ENCODE data around the gene TSPAN6.

The TSPAN6 gene

DNA sequence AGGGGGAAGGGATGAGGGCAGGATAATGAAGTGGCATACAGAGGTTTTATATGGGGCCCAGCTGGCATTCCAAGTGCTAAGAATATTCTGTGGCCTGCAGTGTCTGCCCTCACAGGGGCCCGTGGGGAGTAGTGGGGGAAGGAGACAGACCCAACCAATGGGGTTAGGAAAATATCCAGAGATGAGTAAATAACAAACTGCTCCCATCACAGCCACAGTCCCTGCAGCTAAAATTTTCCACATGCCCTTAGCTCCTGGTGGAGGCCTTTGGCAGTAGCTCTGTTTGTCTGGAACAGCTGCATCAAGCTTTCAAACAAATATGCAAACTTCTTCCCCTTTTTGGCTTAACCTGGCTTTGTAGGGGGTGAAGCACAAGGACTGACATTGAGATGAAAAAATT lies 10.5 kb upstream of the TSPAN6 start:
- DNase-seq: no peak

GRCh38 chrX:100645106-100645505 lies 8.5 kb upstream of the TSPAN6 start:
- no peak for DNase-seq

GRCh38 chrX:100643956-100644860 lies 7.6 kb upstream of the TSPAN6 start, which contains the start of gene SRPX2:
Gene SRPX2, plus strand, starts transcription at chrX:100644199. Its CDS starts 2,124 bp downstream, at chrX:100646323.
- DNase-seq: no peak

DNA sequence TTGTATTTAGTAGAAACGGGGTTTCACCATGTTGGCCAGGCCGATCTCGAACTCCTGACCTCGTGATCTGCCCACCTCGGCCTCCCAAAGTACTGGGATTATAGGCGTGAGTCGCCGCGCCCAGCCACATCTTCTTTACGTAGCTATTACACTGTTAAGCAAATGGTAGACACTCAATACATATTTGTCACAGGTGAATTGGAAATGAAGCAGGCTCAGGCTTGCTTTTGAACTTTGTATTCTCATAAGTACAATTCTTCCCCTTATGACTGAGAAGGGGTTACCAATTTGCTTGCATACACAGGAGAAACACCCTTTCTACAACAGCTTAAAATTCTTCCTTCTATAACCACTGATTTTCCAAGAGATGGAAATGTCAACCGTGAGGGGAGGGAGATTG lies 6.6 kb upstream of the TSPAN6 start:
- DNase-seq: no peak

DNA sequence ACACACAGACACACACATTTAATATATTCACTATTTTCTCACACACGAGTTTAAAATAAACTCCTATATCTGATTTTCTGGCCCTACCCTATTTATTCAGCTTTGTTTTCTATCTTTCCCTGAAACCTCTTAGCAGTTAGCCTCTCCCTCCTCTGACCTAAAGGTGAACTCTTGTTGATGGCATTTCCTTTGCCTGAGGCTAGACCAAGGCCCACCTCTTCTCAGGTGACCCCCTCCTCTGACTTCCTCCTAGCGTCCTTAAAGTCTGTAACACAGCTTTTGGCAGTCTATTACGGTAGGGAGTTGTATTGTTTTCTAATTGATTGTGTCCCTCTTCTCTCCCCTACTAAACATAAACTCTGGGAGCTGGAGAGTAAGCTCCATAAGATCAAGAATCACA lies 5.7 kb upstream of the TSPAN6 start:
- DNase-seq: no peak

GRCh38 chrX:100635989-100636320 lies 651 bp downstream of the TSPAN6 start:
- DNase-seq: no peak

DNA sequence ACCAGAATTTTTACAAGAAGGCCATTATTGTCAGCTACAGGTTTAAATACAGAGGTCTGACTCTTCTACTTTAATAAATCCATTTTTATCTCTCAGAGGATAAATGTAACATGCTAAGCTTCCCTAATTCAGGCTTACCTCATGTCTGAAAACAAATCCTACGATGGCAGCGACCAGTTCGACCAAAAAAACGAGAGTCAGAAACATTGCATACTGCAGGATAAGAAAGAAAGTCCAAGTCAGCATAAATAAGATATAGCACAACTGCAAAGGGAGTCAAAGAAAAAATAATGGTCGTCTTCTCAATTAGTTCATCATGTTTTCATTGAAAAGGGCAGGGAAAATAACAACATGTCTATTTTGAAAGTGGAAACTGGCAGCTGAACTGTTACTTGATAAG lies 1.6 kb downstream of the TSPAN6 start:
- no peak for DNase-seq

DNA sequence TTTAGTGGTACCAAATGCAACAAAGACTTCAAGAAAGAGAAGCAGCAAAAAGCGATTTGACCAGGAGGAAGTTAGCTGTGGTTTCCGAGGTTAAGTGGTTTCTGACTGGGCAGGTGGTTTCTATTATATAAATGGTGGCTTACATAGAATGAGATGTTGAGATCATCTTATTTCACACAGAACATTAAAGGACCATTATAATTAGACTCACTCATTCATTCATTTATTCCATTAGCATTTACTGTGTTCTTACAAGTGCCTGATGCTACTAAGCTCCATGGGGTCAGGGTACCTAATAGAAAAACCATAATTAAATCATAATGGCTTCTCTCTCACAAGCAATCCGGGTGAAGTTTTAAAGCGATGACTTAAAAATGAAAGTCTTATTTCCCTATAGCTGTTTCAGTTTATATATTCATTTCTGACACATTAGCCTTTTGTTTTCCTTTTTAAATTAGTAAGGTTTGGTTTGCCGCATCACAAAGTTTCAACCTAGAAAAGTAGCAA lies 10.6 kb downstream of the TSPAN6 start:
- no peak for DNase-seq

- no peak for DNase-seq
Observed at GRCh38 chrX:100623001-100623400, 13.6 kb downstream of the TSPAN6 start.

GRCh38 chrX:100615005-100615404 lies 21.6 kb downstream of the TSPAN6 start:
- no peak for DNase-seq

GRCh38 chrX:100611951-100612350 lies 24.7 kb downstream of the TSPAN6 start:
- no peak for DNase-seq

DNA sequence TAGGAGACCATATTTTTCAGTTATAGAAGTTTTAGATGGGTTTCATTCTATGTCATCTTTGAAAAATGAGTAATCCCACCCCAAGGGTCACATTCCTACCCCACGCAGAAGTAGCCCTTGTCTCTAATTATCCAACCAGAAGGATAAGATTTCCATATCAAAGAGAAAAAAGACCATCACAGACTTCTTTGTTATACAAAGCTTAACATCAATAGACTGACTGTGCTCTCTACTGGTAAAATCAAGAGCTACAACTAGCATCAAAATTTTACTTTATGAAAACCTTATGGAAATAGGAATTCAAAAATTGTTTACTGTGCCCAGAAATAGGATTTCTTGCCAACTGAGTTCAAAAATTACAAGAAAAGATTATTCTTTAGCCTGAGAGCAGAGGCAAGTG lies 27.0 kb downstream of the TSPAN6 start:
- DNase-seq: no peak

DNA sequence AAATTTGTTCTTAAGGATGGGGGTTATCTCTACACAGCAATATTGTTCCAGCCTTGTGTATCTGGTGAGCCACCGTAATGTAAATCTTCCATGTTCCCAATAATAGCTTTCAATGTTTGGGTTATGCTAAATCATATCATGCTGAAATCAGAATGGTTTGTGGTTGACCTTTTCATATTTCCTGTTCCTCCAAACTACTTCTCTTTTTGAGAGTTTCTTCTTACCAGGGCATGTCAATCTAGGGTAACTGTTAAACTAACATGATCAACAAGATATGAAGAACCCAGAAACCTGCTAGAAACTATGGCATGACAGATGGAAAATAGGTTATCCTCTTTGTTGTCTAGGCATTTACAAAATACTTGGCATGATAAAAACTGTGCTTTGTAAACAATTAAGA lies 29.9 kb downstream of the TSPAN6 start:
- DNase-seq: no peak

- no peak for DNase-seq
Observed at GRCh38 chrX:100600758-100601157, 35.8 kb downstream of the TSPAN6 start.

GRCh38 chrX:100600340-100600739 lies 36.3 kb downstream of the TSPAN6 start:
- no peak for DNase-seq

- DNase-seq: no peak
Observed at GRCh38 chrX:100599456-100599855, 37.1 kb downstream of the TSPAN6 start.

- no peak for DNase-seq
Observed at GRCh38 chrX:100596601-100597000, 40.0 kb downstream of the TSPAN6 start.

- DNase-seq: no peak
Observed at GRCh38 chrX:100593581-100593980, 43.0 kb downstream of the TSPAN6 start.

- no peak for DNase-seq
Observed at GRCh38 chrX:100593126-100593525, 43.5 kb downstream of the TSPAN6 start.

GRCh38 chrX:100591256-100592051 lies 45.2 kb downstream of the TSPAN6 start:
- no peak for DNase-seq

- no peak for DNase-seq
Observed at GRCh38 chrX:100587861-100588260, 48.7 kb downstream of the TSPAN6 start.

DNA sequence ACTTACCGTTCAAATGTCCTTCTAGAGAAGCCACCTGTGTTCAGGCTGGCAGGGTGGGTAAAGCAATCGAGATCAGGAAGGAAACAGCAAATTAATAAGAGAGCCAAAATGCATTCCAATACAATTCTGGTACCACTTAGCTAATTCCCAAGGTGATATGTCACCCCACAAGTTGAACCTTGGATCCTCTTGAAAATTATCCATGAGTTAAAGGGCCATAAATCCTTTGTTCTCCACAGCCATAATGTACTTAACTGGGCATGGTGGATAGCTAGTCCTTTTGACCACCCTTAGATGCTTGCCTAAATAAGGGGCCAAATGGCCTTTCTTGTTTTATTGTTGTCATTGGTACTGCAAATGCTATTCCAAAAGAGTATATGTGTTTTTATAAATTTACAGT lies 49.9 kb downstream of the TSPAN6 start:
- DNase-seq: no peak

DNA sequence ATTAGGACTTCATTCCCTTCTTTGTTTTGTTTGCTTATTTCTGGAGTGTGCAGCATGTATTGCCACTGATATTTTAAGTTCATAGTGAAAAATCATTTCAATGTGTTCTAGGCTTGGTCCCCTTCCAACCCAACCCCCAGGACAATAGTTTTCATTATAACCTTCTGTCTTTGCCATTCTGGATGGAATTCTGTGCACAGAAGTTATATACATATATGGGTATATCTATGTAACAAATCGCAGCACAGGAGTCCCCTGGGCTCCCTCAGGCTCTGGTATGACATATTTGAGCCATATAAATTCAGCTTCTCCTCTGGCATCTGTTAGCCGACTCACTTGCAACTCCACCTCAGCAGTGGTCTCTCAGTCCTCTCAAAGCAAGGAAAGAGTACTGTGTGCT lies 52.0 kb downstream of the TSPAN6 start, which contains the start of gene TNMD:
TNMD (plus strand) TSS at position 326 of the 400 bp plus-strand sequence. CDS start 83 bp downstream, outside the sequence.
- DNase-seq: no peak
